Upper lobe of left lung (tissue), 6 donors: Measurements from ENCODE around the gene EFHB. TPM values are rescaled to one million over a fixed set of nuclear protein-coding genes. Genes with fewer than 3 reads are reported as not detected.
A peak's percentile ranks its signal among the peaks of the same experiment; 100 is the strongest.

Source experiments
- ATAC-seq, 2 donors: fragments of 200-7000 bp; cut with Tn5 transposase; one replicate each; pipeline ENCODE4 v1.9.1; 2022; ENCODE audit warnings: mild to moderate bottlenecking in 2 of 2, moderate library complexity in 2 of 2; ENCODE audit not compliant: low FRiP score in 2 of 2
- DNase-seq, 2 donors: peaks; one replicate each; pipeline ENCODE4 v3.0.0-alpha.2; 2019 to 2020
- H3K27ac ChIP-seq, 4 donors: fragments of 200-600 bp; sonication (generic); one replicate each; pipeline ENCODE4 v1.5.1; 2016 to 2019
- H3K27me3 ChIP-seq, 4 donors: fragments of 200-600 bp; sonication (generic); one replicate each; pipeline ENCODE4 v1.5.1; 2017 to 2019
- H3K36me3 ChIP-seq, 4 donors: fragments of 200-600 bp; sonication (generic); one replicate each; pipeline ENCODE4 v1.5.1; 2016 to 2019
- H3K4me1 ChIP-seq, 4 donors: fragments of 200-600 bp; sonication (generic); one replicate each; pipeline ENCODE4 v1.5.1; 2018 to 2019
- H3K4me3 ChIP-seq, 4 donors: fragments of 200-600 bp; sonication (generic); one replicate each; pipeline ENCODE4 v1.5.1; 2017 to 2019; ENCODE audit warnings: mild to moderate bottlenecking in 2 of 4, moderate library complexity in 1 of 4
- H3K9me3 ChIP-seq, 4 donors: fragments of 200-600 bp; sonication (generic); one replicate each; pipeline ENCODE4 v1.5.1; 2018 to 2019
- CTCF ChIP-seq, 6 experiments: fragments of 450-650 bp in 4 of 6; fragments of 200-600 bp in 2 of 6; sonication (generic) in 2 of 6; IDR thresholded peaks; one replicate each; pipeline ENCODE4 v1.5.1; 2016 to 2019; ENCODE audit warnings: antibody characterized with exemption in 6 of 6
- EP300 ChIP-seq, 4 donors: sonication (generic); formaldehyde crosslinking; IDR thresholded peaks; one replicate each; pipeline ENCODE4 v1.5.1; 2017; ENCODE audit warnings: antibody characterized with exemption in 4 of 4, control low read depth in 2 of 4
- POLR2A ChIP-seq, 4 donors: fragments of 450-650 bp; IDR thresholded peaks; one replicate each; pipeline ENCODE4 v1.5.1; 2016 to 2017; ENCODE audit warnings: antibody characterized with exemption in 4 of 4, mild to moderate bottlenecking in 2 of 4
- POLR2AphosphoS5 ChIP-seq, 2 donors: sonication (generic); formaldehyde crosslinking; IDR thresholded peaks; one replicate each; pipeline ENCODE4 v1.5.1; 2017; ENCODE audit warnings: antibody characterized with exemption in 2 of 2
- WGBS, 2 donors: methylation state at CpG; one replicate each; pipeline ENCODE4 v1.1.5; 2017 to 2018; 5-methylcytosine and 5-hydroxymethylcytosine counted together
- total RNA-seq, 6 donors: library from RNA; depleted of rRNA in 4 of 6; stranded (reverse); fragments of >200 nt in 4 of 6; gene quantifications; one replicate each; pipeline versions ENCODE4 v1.1.0 to v1.2.1, GENCODE V29; 2016 to 2021
- donor health status: DM: no; HTN: no; CAD: no; lungs with moderate emphysema.
- donor health status: DM: no; HTN: yes; CAD: no; lungs with severe emphysema.

EFHB gene
- total RNA-seq, 6 donors from 2014 or later: 0.17 to 15.7 (median 2.9) TPM

GRCh38 chr3:19948226-19948591, 14.2 kb upstream of the EFHB start:
- no peaks in the 10 kb centered on the region for H3K27me3 ChIP-seq
- peaks cover 0 to 26% (median 8%) of the 10 kb centered on the region in 4 donors for H3K36me3 ChIP-seq
- no peak for TF ChIP-seq POLR2AphosphoS5 (IDR thresholded peaks at IDR 0.05)
- TF ChIP-seq EP300 (IDR thresholded peaks at IDR 0.05): no peak
- TF ChIP-seq CTCF (IDR thresholded peaks at IDR 0.05): no peak
- TF ChIP-seq POLR2A (IDR thresholded peaks at IDR 0.05): no peak
- peak overlapping the region; percentile 65 to 98 (median 84) for H3K4me3 ChIP-seq
- 2 to 5% methylated on average over 2 of the region's 2 CpGs for WGBS, 2 donors
- ATAC-seq (no peak), DNase-seq (no peak)
- no peaks in the 10 kb centered on the region for H3K9me3 ChIP-seq
- peaks cover 27 to 51% (median 34%) of the 10 kb centered on the region in 4 donors for H3K4me1 ChIP-seq
- H3K27ac ChIP-seq: peak overlapping the region; percentile 99 to 100 (median 100)

GRCh38 chr3:19947549-19948225, 13.7 kb upstream of the EFHB start:
- ATAC-seq: peak; percentile 66
- peaks cover 0 to 22% (median 8%) of the 10 kb centered on the region in 4 donors for H3K36me3 ChIP-seq
- no peaks in the 10 kb centered on the region for H3K9me3 ChIP-seq
- peak overlapping the region; percentile 65 to 98 (median 84) for H3K4me3 ChIP-seq
- H3K27ac ChIP-seq: peak overlapping the region; percentile 99 to 100 (median 100)
- DNase-seq: peak in 1 of 2 donors; percentile 57
- 1% methylated on average over 13 to 30 of the region's 30 CpGs for WGBS, 2 donors
- peaks cover 27 to 46% (median 31%) of the 10 kb centered on the region in 4 donors for H3K4me1 ChIP-seq
- TF ChIP-seq POLR2A (IDR thresholded peaks at IDR 0.05) (no peak), POLR2AphosphoS5 (IDR thresholded peaks at IDR 0.05) (no peak), CTCF (IDR thresholded peaks at IDR 0.05) (no peak), EP300 (IDR thresholded peaks at IDR 0.05) (no peak)
- no peaks in the 10 kb centered on the region for H3K27me3 ChIP-seq

GRCh38 chr3:19946832-19947548, 13.0 kb upstream of the EFHB start, which contains the start of gene RAB5A:
RAB5A (plus strand) TSS chr3:19947097; CDS start chr3:19950899, 3,802 bp downstream.
- H3K9me3 ChIP-seq: no peaks in the 10 kb centered on the region
- TF ChIP-seq POLR2A (IDR thresholded peaks at IDR 0.05) (peak in 3 of 4 donors; percentile 70 to 87 (median 77)), CTCF (IDR thresholded peaks at IDR 0.05) (peak in 2 of 6 experiments; percentile 15 to 19), EP300 (IDR thresholded peaks at IDR 0.05) (peak; percentile 92 to 98 (median 94)), POLR2AphosphoS5 (IDR thresholded peaks at IDR 0.05) (peak; percentile 99)
- peak; percentile 98 to 99 for DNase-seq
- peak; percentile 98 for ATAC-seq
- WGBS, 2 donors: 0% methylated on average over 44 to 73 of the region's 73 CpGs
- peak within 1 kb of the TSS; percentile 99 to 100 (median 100) for H3K27ac ChIP-seq
- H3K36me3 ChIP-seq: peaks cover 0 to 15% (median 6%) of the 10 kb centered on the region in 4 donors
- peaks cover 24 to 40% (median 27%) of the 10 kb centered on the region in 4 donors for H3K4me1 ChIP-seq
- no peaks in the 10 kb centered on the region for H3K27me3 ChIP-seq
- peak within 1 kb of the TSS; percentile 65 to 98 (median 84) for H3K4me3 ChIP-seq

GRCh38 chr3:19945969-19946831, 12.2 kb upstream of the EFHB start:
- ATAC-seq: peak in 1 of 2 donors; percentile 23
- no peak for DNase-seq
- WGBS, 2 donors: 54 to 58% methylated on average over 25 to 26 of the region's 26 CpGs

More at GRCh38 chr3:19945969-19946831, 12.2 kb upstream of the EFHB start:
- H3K27ac ChIP-seq: peak overlapping the region; percentile 99 to 100 (median 100)
- peak overlapping the region; percentile 43 to 98 (median 84) for H3K4me3 ChIP-seq
- TF ChIP-seq POLR2AphosphoS5 (IDR thresholded peaks at IDR 0.05) (no peak), CTCF (IDR thresholded peaks at IDR 0.05) (no peak), POLR2A (IDR thresholded peaks at IDR 0.05) (no peak), EP300 (IDR thresholded peaks at IDR 0.05) (no peak)
- H3K4me1 ChIP-seq: peaks cover 22 to 37% (median 24%) of the 10 kb centered on the region in 4 donors
- no peaks in the 10 kb centered on the region for H3K9me3 ChIP-seq
- H3K36me3 ChIP-seq: peaks cover 0 to 7% (median under 1%) of the 10 kb centered on the region in 4 donors
- no peaks in the 10 kb centered on the region for H3K27me3 ChIP-seq
